ENCODE measurements around the gene SLC17A5. TPM values are rescaled to one million over a fixed set of nuclear protein-coding genes. Genes with fewer than 3 reads are reported as not detected.
"Not testable (repeated sequence)": the region's sequence is repeated elsewhere in the genome, so short reads cannot be mapped to it uniquely, and the experiment has no call there.

The SLC17A5 gene
- total RNA-seq, 1 experiment from 2014 or later, result 6.5 TPM

- no peak for DNase-seq (ENCODE audit: low spot score)
Observed at GRCh38 chr6:73665686-73666319, 12.0 kb upstream of the SLC17A5 start.

- no peak for DNase-seq (ENCODE audit: low spot score)
Observed at GRCh38 chr6:73664701-73665100, 10.9 kb upstream of the SLC17A5 start.

- no peak for DNase-seq (ENCODE audit: low spot score)
Observed at GRCh38 chr6:73657201-73657600, 3.4 kb upstream of the SLC17A5 start.

GRCh38 chr6:73656531-73657145, 2.8 kb upstream of the SLC17A5 start:
- no peak for DNase-seq (ENCODE audit: low spot score)

- DNase-seq (ENCODE audit: low spot score), result no peak
Observed at GRCh38 chr6:73655341-73655917, 1.6 kb upstream of the SLC17A5 start.

- peak; percentile 62 for DNase-seq (ENCODE audit: low spot score)
Observed at GRCh38 chr6:73652637-73653570, 888 bp downstream of the SLC17A5 start.

- DNase-seq (ENCODE audit: low spot score), result no peak
Observed at GRCh38 chr6:73649783-73650182, 4.0 kb downstream of the SLC17A5 start.

- DNase-seq (ENCODE audit: low spot score), result no peak
Observed at GRCh38 chr6:73648166-73648565, 5.6 kb downstream of the SLC17A5 start.

- DNase-seq (ENCODE audit: low spot score), result no peak
Observed at GRCh38 chr6:73644941-73645591, 8.7 kb downstream of the SLC17A5 start.

GRCh38 chr6:73644030-73644429, 9.8 kb downstream of the SLC17A5 start:
- DNase-seq (ENCODE audit: low spot score), result no peak

GRCh38 chr6:73642530-73642929, 11.3 kb downstream of the SLC17A5 start:
- no peak for DNase-seq (ENCODE audit: low spot score)

- DNase-seq (ENCODE audit: low spot score), result no peak
Observed at GRCh38 chr6:73640179-73640750, 13.5 kb downstream of the SLC17A5 start.

- no peak for DNase-seq (ENCODE audit: low spot score)
Observed at GRCh38 chr6:73639040-73639439, 14.8 kb downstream of the SLC17A5 start.

- DNase-seq (ENCODE audit: low spot score), result no peak
Observed at GRCh38 chr6:73637404-73637803, 16.4 kb downstream of the SLC17A5 start.

GRCh38 chr6:73636048-73636447, 17.7 kb downstream of the SLC17A5 start:
- no peak for DNase-seq (ENCODE audit: low spot score)

GRCh38 chr6:73632346-73632745, 21.4 kb downstream of the SLC17A5 start:
- DNase-seq (ENCODE audit: low spot score), result no peak

- no peak for DNase-seq (ENCODE audit: low spot score)
Observed at GRCh38 chr6:73631849-73632248, 21.9 kb downstream of the SLC17A5 start.

GRCh38 chr6:73630401-73630800, 23.4 kb downstream of the SLC17A5 start:
- DNase-seq (ENCODE audit: low spot score), result no peak

- DNase-seq (ENCODE audit: low spot score), result no peak
Observed at GRCh38 chr6:73624896-73625295, 28.9 kb downstream of the SLC17A5 start.

- not testable (repeated sequence) for DNase-seq (ENCODE audit: low spot score)
Observed at GRCh38 chr6:73623480-73623879, 30.3 kb downstream of the SLC17A5 start.

GRCh38 chr6:73618082-73618481, 35.7 kb downstream of the SLC17A5 start:
- not testable (repeated sequence) for DNase-seq (ENCODE audit: low spot score)
